Activated T-cell treated with anti-CD3 and anti-CD28 coated beads, Interleukin-2, amount 50 U/mL, for 48 hours (primary cell): ENCODE measurements around the gene CAMK1D.
"Not testable (repeated sequence)": the region's sequence is repeated elsewhere in the genome, so short reads cannot be mapped to it uniquely, and the experiment has no call there.

Source experiments
- DNase-seq, 2 experiments: peaks; one replicate each; pipeline ENCODE4 v3.0.0-alpha.2; 2020

The CAMK1D gene

GRCh38 chr10:12730809-12731519 lies 381.6 kb downstream of the CAMK1D start:
- DNase-seq, result no peak

- no peak for DNase-seq
Observed at GRCh38 chr10:12733271-12733670, 383.9 kb downstream of the CAMK1D start.

DNA sequence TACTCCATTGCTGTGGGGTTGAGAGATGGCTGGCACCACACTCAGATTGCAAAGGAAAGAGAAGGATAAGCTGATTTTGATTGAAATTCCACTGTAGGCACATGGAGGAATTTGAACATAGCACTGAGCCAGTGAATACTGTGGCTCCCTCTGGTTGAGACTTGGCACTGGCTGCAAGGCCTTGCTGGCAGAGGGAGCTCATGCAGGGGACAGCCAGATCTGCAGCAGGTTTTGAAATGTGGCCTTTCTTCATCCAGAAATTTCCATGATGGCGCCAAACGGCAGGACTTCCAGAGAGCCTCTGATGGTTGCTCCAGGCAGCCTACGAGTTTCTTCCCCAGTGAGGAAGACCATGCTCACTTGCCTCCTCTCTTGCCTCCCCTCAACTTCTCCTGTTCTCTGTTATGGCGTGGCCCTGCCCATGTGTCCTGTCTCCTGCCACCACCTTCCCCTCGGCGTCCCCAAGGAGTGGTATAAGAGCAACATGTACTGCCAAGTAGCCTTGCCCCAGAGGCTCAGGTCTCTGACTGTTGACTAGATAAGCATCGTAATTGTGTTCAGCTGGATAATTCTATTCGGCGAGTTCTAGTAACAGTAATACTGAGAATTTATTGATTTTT lies 386.6 kb downstream of the CAMK1D start:
- DNase-seq, result no peak

- DNase-seq, result no peak
Observed at GRCh38 chr10:12740813-12741212, 391.5 kb downstream of the CAMK1D start.

DNA sequence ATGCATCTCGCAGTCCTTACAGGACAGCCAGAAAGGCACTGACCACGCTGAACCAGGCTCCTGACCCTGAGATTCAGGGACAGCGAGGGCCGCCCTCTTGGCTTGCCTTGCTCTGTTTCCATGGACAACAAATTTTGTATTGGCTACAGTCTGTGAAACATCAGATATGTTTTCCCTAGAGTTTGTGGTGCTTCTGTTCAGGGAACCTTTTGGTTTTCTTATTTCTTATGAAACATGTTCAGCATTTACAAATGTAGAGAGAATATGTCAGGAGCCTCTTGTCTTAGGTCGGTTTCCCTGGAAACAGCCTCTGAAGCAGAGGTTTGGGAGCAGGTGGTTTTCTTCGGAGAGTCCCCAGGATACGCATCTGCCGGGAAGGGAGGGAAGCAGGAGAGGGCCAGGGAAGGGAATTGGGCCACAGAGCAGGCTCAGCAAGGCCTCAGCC lies 392.0 kb downstream of the CAMK1D start:
- no peak for DNase-seq

DNA sequence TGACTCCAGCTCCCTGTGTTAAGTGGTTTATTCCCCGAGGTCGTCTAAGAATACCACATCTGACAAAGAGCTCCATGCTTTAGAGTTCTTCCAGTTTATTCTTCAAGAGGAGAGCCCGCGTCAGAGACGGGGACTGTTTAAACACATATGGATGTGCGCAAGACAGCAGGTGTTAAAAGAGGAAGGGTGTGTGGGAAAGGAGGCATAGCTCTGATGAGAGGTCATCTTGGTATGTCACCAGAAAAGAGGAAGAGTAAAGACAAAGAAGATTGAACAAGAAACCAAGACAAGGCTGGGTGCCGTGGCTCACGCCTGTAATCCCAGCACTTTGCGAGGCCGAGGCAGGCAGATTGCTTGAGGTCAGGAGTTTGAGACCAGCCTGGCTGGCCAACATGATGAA lies 393.4 kb downstream of the CAMK1D start:
- DNase-seq, result no peak

- DNase-seq, result not testable (repeated sequence)
Observed at GRCh38 chr10:12743466-12743865, 394.1 kb downstream of the CAMK1D start.

GRCh38 chr10:12743941-12744340 lies 394.6 kb downstream of the CAMK1D start:
- DNase-seq, result no peak

DNA sequence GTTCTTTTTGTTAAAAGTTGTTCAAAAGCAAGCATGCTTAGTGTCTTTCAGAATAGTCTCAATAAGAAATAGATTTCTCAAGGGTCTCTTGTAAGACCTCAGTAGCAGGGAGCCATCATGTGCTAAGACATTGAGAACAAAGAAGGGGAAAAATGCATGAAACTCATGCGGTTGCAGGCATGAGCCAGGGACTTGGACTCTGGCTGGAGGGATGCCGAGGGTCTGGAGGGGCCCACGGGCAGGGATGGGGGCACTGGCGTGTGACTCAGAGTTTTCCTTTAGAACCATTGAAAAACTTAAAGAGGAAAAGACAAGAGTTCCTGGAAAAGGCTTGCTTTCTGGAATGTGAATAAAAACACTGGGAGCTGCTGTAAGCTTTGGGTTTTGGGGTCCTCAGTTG lies 398.8 kb downstream of the CAMK1D start:
- DNase-seq, result no peak

- DNase-seq, result no peak
Observed at GRCh38 chr10:12749760-12750478, 400.6 kb downstream of the CAMK1D start.

GRCh38 chr10:12750526-12751201 lies 401.3 kb downstream of the CAMK1D start:
- DNase-seq, result no peak

DNA sequence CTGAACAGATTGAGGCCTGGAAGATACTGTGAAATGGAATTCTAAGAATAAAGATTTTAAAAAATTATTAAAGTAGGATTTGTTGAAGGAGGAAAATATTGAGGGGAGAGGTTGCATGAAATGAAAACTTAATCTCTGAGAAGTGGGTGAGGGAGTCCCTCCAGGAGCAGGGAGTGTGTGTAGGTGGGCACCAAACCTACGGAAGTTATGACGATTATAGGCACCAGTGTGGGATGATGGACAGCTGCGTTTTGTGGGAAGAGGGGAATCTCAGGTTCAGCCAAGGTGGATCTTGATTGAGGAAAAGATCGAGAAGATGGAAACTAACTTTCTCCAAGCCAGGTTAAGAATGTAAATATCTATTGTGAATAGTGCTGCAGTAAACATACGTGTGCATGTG lies 405.7 kb downstream of the CAMK1D start:
- no peak for DNase-seq

DNA sequence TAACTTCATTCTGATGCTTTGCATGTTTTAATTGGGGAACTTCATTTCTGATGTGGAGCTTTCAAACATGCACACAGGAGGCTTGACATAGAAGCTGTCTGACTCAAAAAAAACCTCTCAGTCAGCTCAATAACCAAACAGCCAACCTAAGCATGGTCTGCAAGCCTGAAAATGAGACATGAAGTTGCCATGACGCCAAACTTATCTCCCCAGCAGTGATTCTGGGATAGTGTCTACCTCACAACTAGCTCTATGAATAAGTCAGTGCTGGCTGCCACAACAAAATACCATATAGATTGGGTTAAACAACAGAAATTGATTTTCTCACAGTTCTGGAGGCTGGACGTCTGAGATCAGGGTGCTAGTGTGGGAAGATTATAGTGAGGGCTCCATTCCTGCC lies 408.0 kb downstream of the CAMK1D start:
- DNase-seq, result no peak

DNA sequence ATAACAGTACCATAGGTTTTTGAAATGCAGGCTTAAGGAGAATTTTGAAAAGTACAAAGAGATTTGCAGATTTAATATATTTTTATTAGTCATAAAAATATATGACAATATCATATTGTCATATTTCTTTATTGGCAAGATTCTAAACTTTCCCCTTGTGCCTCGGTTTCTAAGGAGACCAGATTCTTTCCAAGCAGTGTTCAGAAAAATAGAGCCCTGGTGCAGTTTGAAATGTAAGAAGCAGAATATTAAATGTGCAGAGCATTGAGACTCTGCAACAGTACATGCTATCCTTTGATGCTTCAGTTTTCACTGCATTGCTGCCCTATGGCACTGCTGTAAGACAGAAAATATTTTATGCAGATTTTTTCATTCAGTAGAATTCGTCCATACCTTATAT lies 408.9 kb downstream of the CAMK1D start:
- DNase-seq, result no peak

GRCh38 chr10:12766223-12766622 lies 416.9 kb downstream of the CAMK1D start:
- no peak for DNase-seq

DNA sequence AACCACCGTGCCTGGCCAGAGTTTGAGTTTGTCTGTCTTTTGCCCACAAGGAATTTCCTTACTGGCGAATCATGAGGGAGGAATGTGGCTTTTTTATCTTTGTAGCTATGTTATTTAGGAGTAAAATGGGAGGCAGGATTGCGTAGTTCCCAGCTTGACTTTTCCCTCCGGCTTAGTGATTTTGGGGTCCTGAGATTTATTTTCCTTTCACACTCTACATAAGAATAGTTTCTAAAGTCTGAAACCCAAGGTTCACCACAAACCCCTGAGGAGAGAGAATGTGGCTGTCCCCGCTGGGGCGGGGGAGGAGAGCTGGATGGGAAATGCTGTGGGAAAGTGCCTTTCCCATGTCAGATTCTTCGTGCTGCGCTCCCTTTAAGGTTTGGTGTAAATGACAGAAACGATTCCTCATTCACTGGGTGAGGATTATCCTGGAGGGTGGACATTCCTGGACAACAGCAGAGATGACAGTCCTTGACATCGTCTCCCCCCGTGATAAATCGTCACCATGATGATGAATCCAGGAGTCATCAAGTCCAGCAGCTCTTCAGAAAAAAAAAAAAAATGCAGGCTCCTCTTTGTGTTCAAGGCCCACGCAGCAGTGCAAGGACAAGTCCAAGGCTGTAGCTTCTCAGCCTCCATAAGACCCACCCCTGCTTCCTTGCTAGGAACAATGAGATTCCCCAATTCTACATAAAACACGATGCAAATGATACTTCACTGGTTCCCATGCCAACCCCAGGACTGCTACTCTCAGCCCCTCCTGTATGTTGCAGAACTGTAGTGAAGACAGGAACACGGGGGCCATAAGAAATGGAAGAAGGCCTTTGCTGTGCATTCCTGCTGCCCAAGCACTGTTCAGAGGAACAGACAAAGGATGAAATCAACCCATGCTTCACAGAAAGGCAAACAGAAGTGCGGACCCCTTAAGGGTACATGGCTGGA lies 419.1 kb downstream of the CAMK1D start:
- DNase-seq, result no peak

DNA sequence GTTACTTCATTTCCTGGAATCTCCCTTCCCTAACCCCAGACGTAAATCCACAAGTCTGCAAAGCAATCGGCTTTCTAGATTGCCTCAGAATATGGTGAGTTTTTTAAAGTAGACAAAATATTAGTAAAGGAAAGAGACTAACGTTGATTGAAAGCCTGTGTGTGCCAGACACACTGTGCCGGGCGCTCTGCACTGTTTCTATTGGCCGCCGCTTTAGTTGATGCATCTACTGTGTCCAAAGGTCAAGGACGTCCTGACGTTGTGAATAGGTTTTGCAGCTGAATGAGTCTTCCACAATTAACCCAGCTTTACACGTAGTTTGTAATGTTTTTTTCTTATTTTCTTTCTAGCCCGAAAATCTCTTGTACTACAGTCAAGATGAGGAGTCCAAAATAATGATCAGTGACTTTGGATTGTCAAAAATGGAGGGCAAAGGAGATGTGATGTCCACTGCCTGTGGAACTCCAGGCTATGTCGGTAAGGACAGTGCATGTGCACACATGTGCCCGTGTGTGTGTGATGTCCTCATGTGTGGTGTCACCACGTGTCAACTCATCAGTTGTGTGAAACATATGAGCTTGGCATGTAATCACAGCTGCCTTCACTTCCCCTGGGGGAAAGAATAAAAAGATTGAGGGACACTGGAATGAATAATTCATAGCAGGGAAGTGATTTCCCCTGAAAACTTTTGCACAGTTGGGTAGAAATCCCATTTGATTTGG lies 420.1 kb downstream of the CAMK1D start:
- no peak for DNase-seq

- no peak for DNase-seq
Observed at GRCh38 chr10:12771981-12772760, 422.8 kb downstream of the CAMK1D start.

DNA sequence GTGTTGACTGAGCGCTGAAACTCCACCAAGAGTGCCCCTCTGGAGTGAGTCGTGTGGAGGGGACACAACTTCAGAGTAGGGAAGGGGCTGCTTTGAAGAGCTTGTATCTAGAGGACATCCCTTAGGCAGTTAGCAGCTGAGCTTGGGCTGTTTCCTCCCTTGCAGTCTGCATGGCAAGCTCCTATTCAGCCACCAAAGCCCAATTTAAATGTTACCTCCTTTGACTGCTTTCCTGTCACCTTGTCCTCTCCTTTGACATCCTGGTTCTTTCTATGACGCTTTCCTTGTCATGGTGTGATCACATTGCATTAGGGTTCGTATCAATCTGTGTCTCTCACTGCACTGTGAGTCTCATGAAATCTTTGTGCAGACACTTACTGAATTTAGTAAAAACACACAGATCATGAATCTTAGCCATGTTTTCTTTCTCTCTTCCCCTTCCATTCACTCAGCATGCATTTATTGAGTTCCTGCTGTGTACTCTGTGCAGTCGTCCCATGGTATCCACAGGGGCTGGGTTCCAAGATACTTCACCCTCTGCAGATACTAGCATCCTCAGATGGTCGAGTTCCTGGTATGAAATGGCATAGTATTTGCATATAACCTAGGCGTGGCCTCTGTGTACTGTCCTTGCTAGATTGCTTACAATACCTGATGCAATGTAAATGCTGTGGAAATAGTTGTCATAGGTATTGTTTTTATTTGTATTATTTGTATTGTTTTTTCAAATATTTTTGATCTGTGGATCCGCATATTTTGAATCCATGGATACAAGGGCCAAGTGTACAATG lies 423.6 kb downstream of the CAMK1D start:
- DNase-seq, result no peak
